ENCODE measurements around the gene DEPDC1B. TPM values are rescaled to one million over a fixed set of nuclear protein-coding genes. Genes with fewer than 3 reads are reported as not detected.
A peak's percentile ranks its signal among the peaks of the same experiment; 100 is the strongest.

The DEPDC1B gene
- total and polyA plus RNA-seq, 2 experiments from 2014 or later: 38.3 to 67.9 TPM

GRCh38 chr5:60668686-60669304 lies 31.2 kb downstream of the DEPDC1B start:
- H3F3A ChIP-seq (replicated peaks; ENCODE audit: low read depth): no peaks in the 10 kb centered on the region
- H3K9me2 ChIP-seq (ENCODE audit: insufficient read depth): no peaks in the 10 kb centered on the region
- no peaks in the 10 kb centered on the region for H3K36me3 ChIP-seq (ENCODE audit: insufficient read depth)
- no peaks in the 10 kb centered on the region; the same call in 1 of the 2 replicates for H3K4me1 ChIP-seq (ENCODE audit: insufficient read depth)
- no peaks in the 10 kb centered on the region for H3K27me3 ChIP-seq (ENCODE audit: insufficient read depth)
- no peak overlapping the region for H3K4me2 ChIP-seq
- no peak overlapping the region for H3K27ac Mint-ChIP-seq
- H3K4me3 Mint-ChIP-seq: no peak overlapping the region
- peaks cover 6% of the 10 kb centered on the region for H3K27me3 Mint-ChIP-seq (ENCODE audit: insufficient read depth, low read depth, poor library complexity)
- H3K4me1 Mint-ChIP-seq: peaks cover 15% of the 10 kb centered on the region
- no peak overlapping the region for H2AFZ ChIP-seq
- TF ChIP-seq ZNF331 (CRISPR knock-in tag; IDR thresholded peaks at IDR 0.05; ENCODE audit: low read depth) (no peak), EZH2 (IDR thresholded peaks at IDR 0.05; ENCODE audit: low read depth, unreplicated experiment) (no peak), JUNB (IDR thresholded peaks at IDR 0.05; ENCODE audit: unreplicated experiment) (no peak), ETS1 (IDR thresholded peaks at IDR 0.05) (no peak), CTCF (conservative IDR thresholded peaks at IDR 0.05; ENCODE audit: low read depth in 2 of 2) (peak in 1 of 2 experiments; percentile 93; a peak in 3 of 4 replicates), ZNF462 (CRISPR knock-in tag; IDR thresholded peaks at IDR 0.05) (no peak), NANOG (IDR thresholded peaks at IDR 0.05; ENCODE audit: borderline replicate concordance) (no peak)
- no peak for ATAC-seq
- H3K36me3 Mint-ChIP-seq (ENCODE audit: low read depth): peaks cover 25% of the 10 kb centered on the region
- peaks cover 55% of the 10 kb centered on the region for H3K79me2 ChIP-seq (replicated peaks; ENCODE audit: insufficient read depth)
- H3K9me3 Mint-ChIP-seq: no peaks in the 10 kb centered on the region
- DNase-seq (ENCODE audit: low spot score): peak; percentile 71
- H3K27ac ChIP-seq (ENCODE audit: low read depth): no peak overlapping the region
- H4K20me1 ChIP-seq (replicated peaks; ENCODE audit: insufficient read depth): peaks cover 10% of the 10 kb centered on the region; the same call in 1 of the 2 replicates
- H3K4me3 ChIP-seq: no peak overlapping the region

All from GM23338 (cell line).